ENCODE measurements around the gene CELF3.

- no peak for TF ChIP-seq CTCF (IDR thresholded peaks at IDR 0.05)
- TF ChIP-seq POLR2AphosphoS5 (IDR thresholded peaks at IDR 0.05): no peak
Observed at GRCh38 chr1:151714820-151715725, 1.5 kb downstream of the CELF3 start.
